ENCODE measurements around the gene RAB33A.

RAB33A gene

DNA sequence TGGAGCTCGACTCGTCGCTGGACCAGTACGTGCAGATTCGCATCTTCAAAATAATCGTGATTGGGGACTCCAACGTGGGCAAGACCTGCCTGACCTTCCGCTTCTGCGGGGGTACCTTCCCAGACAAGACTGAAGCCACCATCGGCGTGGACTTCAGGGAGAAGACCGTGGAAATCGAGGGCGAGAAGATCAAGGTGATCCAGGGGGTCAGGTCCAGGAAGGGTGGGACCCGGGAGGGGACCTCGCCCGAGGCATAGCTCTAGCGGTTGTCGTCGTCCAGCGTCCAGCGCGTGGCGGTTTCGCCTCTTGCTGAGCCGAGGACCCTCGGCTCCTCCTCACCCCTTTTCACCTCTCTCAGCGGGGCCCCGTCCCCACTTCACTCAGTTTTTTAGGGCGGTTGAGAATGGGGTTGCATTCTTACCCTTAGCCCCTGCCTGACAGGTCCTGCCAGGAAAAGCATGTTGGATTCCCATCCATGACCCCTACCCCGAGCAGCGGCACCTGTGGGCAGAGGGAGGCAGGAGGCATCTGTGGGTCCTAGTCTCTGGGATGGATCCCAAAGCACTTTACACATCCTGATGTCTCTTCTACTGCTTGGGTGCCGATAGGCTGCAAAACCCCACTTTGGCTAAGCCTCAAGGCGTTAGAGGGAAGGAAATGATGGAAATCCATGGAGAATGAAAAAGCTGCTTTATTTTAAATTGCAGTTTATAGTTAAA lies 524 bp downstream of the RAB33A start:
- H4K20me1 ChIP-seq (ENCODE audit: insufficient read depth, low read length), result peaks cover 6% of the 10 kb centered on the region
- no peak overlapping the region for H2AFZ ChIP-seq (ENCODE audit: low read depth, low read length)
- peak overlapping the region; percentile 99 for H3K9ac ChIP-seq (ENCODE audit: low read length)
- peak overlapping the region; percentile 99 for H3K27ac ChIP-seq (ENCODE audit: low read length)
- H3K4me2 ChIP-seq (ENCODE audit: low read length), result peak overlapping the region; percentile 99
- H3K4me3 ChIP-seq (ENCODE audit: low read length), result peak overlapping the region; percentile 95
- no peaks in the 10 kb centered on the region for H3K9me3 ChIP-seq (ENCODE audit: insufficient read depth, low read length)
- TF ChIP-seq CTCF (IDR thresholded peaks at IDR 0.05; ENCODE audit: low read depth, low read length), result no peak
- no peak for TF ChIP-seq EZH2phosphoT487 (IDR thresholded peaks at IDR 0.05; ENCODE audit: low read depth)
- no peaks in the 10 kb centered on the region for H3K27me3 ChIP-seq (ENCODE audit: low read depth, low read length)
- peaks cover 63% of the 10 kb centered on the region for H3K79me2 ChIP-seq (ENCODE audit: low read length)
- H3K4me1 ChIP-seq (ENCODE audit: low read length), result peaks cover 42% of the 10 kb centered on the region
- H3K36me3 ChIP-seq (replicated peaks; ENCODE audit: low read depth, low read length), result peaks cover 22% of the 10 kb centered on the region

DNA sequence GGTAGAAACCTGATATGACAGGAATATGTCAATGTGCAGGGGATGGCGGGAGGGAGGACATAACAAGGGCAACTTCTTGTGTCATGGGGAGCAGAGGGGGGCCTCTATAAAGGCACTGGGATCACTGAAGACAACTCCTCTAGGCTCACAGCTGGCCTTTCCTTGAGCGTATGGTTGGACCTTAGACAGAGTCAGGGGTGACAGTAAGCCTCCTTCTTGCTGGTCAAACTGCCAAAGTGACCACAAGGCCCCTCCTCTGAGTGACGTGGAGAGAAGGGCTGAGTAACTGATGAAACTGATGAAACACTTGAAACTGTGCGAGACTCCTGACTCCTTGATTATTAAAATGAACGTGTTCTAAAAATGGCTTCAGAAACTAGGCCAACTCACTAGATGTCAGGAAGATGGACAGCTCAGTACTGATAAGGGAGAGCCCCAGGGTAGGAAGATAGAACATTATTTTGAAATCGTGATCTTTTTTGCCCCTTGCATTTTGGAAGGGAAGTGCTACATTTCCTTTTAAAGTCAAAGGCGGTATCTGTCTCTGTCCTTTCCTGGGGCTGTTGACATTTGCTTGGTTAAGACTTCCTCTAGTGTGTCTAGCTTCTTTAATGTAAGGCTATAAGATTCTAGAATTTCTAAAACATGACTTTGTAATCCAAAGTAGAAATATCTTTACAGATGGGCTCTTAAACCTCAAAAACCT lies 1.6 kb downstream of the RAB33A start:
- Histone ChIP-seq H4K20me1 (ENCODE audit: insufficient read depth, low read length) (peaks cover 15% of the 10 kb centered on the region), H3K4me1 (ENCODE audit: low read length) (peaks cover 52% of the 10 kb centered on the region), H3K36me3 (replicated peaks; ENCODE audit: low read depth, low read length) (peaks cover 31% of the 10 kb centered on the region), H3K79me2 (ENCODE audit: low read length) (peaks cover 73% of the 10 kb centered on the region), H3K27ac (ENCODE audit: low read length) (peak overlapping the region; percentile 99), H2AFZ (ENCODE audit: low read depth, low read length) (no peak overlapping the region), H3K9me3 (ENCODE audit: insufficient read depth, low read length) (no peaks in the 10 kb centered on the region), H3K27me3 (ENCODE audit: low read depth, low read length) (no peaks in the 10 kb centered on the region), H3K4me3 (ENCODE audit: low read length) (peak overlapping the region; percentile 95), H3K4me2 (ENCODE audit: low read length) (peak overlapping the region; percentile 99), H3K9ac (ENCODE audit: low read length) (peak overlapping the region; percentile 99)
- TF ChIP-seq EZH2phosphoT487 (IDR thresholded peaks at IDR 0.05; ENCODE audit: low read depth) (no peak), CTCF (IDR thresholded peaks at IDR 0.05; ENCODE audit: low read depth, low read length) (no peak)

DNA sequence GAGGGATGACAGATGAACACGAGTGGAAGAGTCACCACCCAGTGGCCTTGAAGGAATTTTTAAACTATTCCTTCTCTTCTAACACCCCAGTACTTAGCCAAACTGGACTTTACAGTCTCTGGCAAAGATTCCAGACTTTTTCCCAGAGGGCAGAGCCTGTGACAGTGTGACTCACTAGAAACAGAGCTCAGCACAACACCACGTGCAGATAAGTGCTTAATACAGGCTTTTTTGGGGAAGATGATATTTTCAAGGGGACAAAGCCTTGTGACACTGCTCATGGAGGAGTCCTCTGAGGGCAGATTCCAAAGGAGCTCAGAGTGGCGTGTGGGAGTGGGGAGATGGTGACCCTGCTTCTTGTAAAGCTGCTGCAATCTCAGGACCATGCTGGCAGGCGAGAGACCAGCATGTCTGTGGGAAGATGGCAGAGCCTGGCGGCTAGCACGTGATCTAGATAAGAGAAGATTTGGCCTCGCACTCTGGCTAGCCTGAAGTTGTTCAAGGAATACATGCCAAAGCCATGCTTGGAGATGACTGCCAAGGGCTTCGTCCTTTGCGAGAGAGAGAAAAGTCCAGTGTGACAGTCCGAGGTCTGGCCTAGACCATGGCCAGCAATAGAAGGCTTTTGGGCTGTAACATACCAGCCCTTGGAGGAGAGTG lies 2.4 kb downstream of the RAB33A start:
- Histone ChIP-seq H3K9ac (ENCODE audit: low read length) (peak overlapping the region; percentile 99), H2AFZ (ENCODE audit: low read depth, low read length) (no peak overlapping the region), H3K79me2 (ENCODE audit: low read length) (peaks cover 79% of the 10 kb centered on the region), H3K4me1 (ENCODE audit: low read length) (peaks cover 57% of the 10 kb centered on the region), H3K36me3 (replicated peaks; ENCODE audit: low read depth, low read length) (peaks cover 35% of the 10 kb centered on the region), H3K27me3 (ENCODE audit: low read depth, low read length) (no peaks in the 10 kb centered on the region), H4K20me1 (ENCODE audit: insufficient read depth, low read length) (peaks cover 18% of the 10 kb centered on the region), H3K9me3 (ENCODE audit: insufficient read depth, low read length) (no peaks in the 10 kb centered on the region), H3K4me3 (ENCODE audit: low read length) (peak overlapping the region; percentile 95), H3K27ac (ENCODE audit: low read length) (peak overlapping the region; percentile 99), H3K4me2 (ENCODE audit: low read length) (peak overlapping the region; percentile 99)
- TF ChIP-seq CTCF (IDR thresholded peaks at IDR 0.05; ENCODE audit: low read depth, low read length) (no peak), EZH2phosphoT487 (IDR thresholded peaks at IDR 0.05; ENCODE audit: low read depth) (no peak)

DNA sequence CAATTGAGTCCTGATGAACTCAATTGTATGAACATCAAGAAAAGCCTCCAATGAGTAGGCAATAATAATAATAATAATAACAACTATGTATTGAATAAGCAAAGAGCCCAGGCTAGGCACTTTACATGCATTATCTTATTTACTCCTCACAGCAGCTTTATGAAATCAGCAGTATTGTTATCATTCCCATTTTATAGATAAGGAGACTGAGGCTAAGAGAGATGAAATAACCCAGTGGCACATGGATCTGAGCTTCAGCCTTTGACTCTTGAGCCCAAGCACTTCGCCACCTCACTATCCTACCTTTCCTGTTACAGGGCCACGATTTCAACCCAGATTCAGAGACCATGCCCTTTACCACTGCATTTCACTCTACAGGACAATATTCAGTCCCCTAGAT lies 3.2 kb downstream of the RAB33A start:
- Histone ChIP-seq H4K20me1 (ENCODE audit: insufficient read depth, low read length) (peaks cover 26% of the 10 kb centered on the region), H3K27me3 (ENCODE audit: low read depth, low read length) (no peaks in the 10 kb centered on the region), H3K9ac (ENCODE audit: low read length) (peak overlapping the region; percentile 99), H3K9me3 (ENCODE audit: insufficient read depth, low read length) (no peaks in the 10 kb centered on the region), H3K4me3 (ENCODE audit: low read length) (peak overlapping the region; percentile 95), H3K27ac (ENCODE audit: low read length) (peak overlapping the region; percentile 99), H2AFZ (ENCODE audit: low read depth, low read length) (no peak overlapping the region), H3K4me1 (ENCODE audit: low read length) (peaks cover 61% of the 10 kb centered on the region), H3K79me2 (ENCODE audit: low read length) (peaks cover 87% of the 10 kb centered on the region), H3K4me2 (ENCODE audit: low read length) (peak overlapping the region; percentile 99), H3K36me3 (replicated peaks; ENCODE audit: low read depth, low read length) (peaks cover 43% of the 10 kb centered on the region)
- TF ChIP-seq EZH2phosphoT487 (IDR thresholded peaks at IDR 0.05; ENCODE audit: low read depth), result no peak
- TF ChIP-seq CTCF (IDR thresholded peaks at IDR 0.05; ENCODE audit: low read depth, low read length), result no peak

All from OCI-LY3 (cell line).